ENCODE data around the gene ONECUT2.

ONECUT2 gene

DNA sequence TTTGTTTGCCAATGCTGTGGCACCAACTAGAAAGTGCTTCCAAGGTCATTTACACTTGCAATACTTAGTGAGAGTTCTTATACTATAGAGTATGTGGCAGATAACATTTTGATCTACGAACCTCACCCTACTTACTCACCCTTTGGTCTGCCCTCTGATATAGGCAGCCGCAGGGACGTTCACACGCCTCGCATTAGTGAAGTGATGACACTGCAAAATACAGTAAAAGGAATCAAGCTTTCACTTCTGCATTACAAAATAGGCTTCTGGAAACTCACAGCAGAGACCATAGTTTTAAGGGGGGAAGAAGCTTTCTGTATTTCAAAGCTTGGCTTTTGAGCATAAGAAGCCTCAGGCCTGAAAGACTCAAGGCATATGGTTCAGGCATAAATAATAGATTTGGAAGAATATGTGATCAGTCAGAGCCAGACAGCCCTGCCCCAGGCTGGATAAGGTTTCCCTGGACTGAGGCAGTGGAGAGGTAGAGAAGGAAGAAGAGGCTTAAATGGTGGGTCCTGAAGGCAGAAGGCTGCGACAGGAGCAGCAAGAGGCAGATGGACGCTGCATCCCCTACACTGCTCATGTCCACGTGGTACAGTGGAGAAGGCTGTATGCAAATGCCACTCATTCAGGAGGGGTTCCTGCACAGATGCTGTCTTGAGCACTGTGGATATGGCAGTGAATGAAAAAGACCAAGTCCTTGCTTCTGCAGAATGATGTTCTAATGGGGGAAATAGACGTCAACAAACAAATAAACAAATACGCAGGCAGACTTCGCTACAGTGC, 88.2 kb downstream of the ONECUT2 start:
- WGBS, 2 experiments = 92 to 94% methylated on average over 11 of the region's 11 CpGs

DNA sequence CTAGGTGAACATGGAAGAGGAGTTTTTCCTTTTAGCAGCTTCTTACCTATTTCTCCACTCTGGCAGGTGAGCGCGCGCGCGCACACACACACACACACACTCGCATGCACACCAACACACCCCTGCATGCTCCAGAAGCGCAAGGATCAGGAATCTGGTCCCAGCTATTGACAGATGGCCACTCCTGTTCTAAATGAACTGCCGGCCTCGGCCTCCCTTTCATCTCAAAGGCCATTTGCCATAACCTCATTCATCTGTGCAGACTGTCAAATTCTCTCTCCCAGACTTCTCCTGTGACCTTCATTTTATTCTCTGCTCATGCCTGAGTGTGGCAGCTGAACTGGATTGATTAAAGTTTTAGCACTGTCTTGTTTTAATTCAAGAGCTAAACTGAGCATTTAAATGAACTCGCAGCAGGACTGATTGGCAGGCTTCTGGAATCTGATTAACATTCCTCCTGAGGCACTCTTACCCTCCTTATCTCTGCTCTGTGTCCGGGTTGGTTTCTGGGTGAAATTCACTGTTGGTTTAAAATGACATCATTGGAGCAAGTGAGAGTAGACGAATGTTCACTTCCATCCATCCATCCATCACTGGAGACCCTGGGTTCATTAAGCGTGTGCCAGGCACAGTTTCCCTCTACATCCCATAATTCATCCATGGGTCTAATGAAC, 92.5 kb downstream of the ONECUT2 start:
- Histone ChIP-seq H3K4me1 (ENCODE audit: control insufficient read depth, insufficient read depth, low read length) (peaks cover 16% of the 10 kb centered on the region), H3K9me3 (ENCODE audit: control insufficient read depth, low read length) (no peaks in the 10 kb centered on the region), H3K27ac (ENCODE audit: insufficient read depth, low read depth, low read length, poor library complexity, severe bottlenecking) (no peak overlapping the region), H3K27me3 (ENCODE audit: control insufficient read depth, insufficient read depth, low read length, poor library complexity, severe bottlenecking) (no peaks in the 10 kb centered on the region), H3K36me3 (ENCODE audit: control insufficient read depth, insufficient read depth, low read length) (no peaks in the 10 kb centered on the region), H3K4me3 (ENCODE audit: insufficient read depth, low read depth, low read length) (no peak overlapping the region)
- 76 to 78% methylated on average over 13 of the region's 13 CpGs for WGBS, 2 experiments

More for the DNA sequence above, 88.2 kb downstream of the ONECUT2 start:
- Histone ChIP-seq H3K9me3 (ENCODE audit: control insufficient read depth, low read length) (no peaks in the 10 kb centered on the region), H3K4me1 (ENCODE audit: control insufficient read depth, insufficient read depth, low read length) (peaks cover 7% of the 10 kb centered on the region), H3K27ac (ENCODE audit: insufficient read depth, low read depth, low read length, poor library complexity, severe bottlenecking) (no peak overlapping the region), H3K36me3 (ENCODE audit: control insufficient read depth, insufficient read depth, low read length) (no peaks in the 10 kb centered on the region), H3K27me3 (ENCODE audit: control insufficient read depth, insufficient read depth, low read length, poor library complexity, severe bottlenecking) (no peaks in the 10 kb centered on the region), H3K4me3 (ENCODE audit: insufficient read depth, low read depth, low read length) (no peak overlapping the region)

DNA sequence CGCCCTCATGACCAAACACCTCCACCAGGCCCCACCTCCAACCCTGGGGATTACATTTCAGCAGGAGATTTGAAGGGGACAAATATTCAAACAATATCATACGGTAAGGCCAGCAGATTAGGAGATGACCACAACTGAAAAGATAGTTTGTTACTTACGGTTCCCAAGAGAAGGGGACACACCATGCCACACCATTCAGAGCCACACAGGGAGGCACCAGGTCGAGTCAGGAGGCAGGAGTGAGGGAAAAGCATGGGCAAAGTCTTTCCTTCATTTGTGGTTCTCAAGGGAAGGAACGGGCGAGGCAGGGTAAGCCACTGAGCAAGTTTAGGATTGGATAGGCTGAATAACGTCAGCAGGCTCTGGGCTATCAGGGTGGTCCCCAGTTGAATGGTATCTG, 94.0 kb downstream of the ONECUT2 start:
- no peak overlapping the region for H3K4me3 ChIP-seq (ENCODE audit: insufficient read depth, low read depth, low read length)
- H3K27me3 ChIP-seq (ENCODE audit: control insufficient read depth, insufficient read depth, low read length, poor library complexity, severe bottlenecking) = no peaks in the 10 kb centered on the region
- H3K4me1 ChIP-seq (ENCODE audit: control insufficient read depth, insufficient read depth, low read length) = peaks cover 28% of the 10 kb centered on the region
- H3K9me3 ChIP-seq (ENCODE audit: control insufficient read depth, low read length) = no peaks in the 10 kb centered on the region
- 89 to 92% methylated on average over 7 of the region's 7 CpGs for WGBS, 2 experiments
- no peak overlapping the region for H3K27ac ChIP-seq (ENCODE audit: insufficient read depth, low read depth, low read length, poor library complexity, severe bottlenecking)
- no peaks in the 10 kb centered on the region for H3K36me3 ChIP-seq (ENCODE audit: control insufficient read depth, insufficient read depth, low read length)

DNA sequence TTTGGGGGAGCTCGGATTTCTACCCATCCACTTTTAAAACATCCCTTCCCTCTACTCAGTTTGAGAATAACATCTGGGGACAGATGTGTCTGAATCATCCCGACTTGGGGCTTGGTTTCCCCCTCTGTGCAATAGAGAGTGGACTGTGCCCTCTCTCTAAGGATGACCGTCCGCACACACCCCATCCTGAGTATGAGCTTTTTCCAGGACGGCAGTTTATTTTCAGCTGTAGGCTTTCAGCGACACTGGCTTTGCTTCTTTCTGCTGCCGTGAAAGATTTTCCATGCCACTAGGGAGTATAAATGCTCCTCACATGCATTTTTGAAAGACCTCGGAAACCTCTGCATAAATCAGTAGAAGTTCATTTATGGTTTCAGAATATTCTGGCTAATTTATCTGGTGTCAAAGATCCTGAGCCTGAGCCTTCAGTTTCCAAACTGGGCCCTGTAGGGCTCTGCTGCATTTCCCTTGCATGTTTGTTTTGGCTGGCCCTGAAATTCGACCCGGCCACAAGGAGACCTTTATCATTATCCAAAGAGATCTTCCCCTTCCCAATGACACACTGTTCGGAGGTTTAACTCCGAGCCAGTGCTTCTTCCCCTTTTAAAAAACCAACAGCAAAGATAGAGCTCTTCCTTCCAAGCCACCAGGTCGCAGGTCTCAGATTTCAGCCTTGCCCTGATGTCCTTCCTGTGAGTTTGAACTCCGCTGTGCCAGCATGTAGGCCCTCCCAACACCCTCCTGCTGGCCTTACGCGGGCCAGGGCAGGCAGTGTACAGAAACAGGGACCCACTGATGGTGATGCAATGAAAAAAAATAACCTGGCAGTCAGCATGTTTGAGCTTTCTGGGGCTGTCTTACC, 98.1 kb downstream of the ONECUT2 start:
- WGBS, 2 experiments = 42 to 46% methylated on average over 16 of the region's 16 CpGs
- Histone ChIP-seq H3K27me3 (ENCODE audit: control insufficient read depth, insufficient read depth, low read length, poor library complexity, severe bottlenecking) (no peaks in the 10 kb centered on the region), H3K36me3 (ENCODE audit: control insufficient read depth, insufficient read depth, low read length) (no peaks in the 10 kb centered on the region), H3K9me3 (ENCODE audit: control insufficient read depth, low read length) (no peaks in the 10 kb centered on the region), H3K27ac (ENCODE audit: insufficient read depth, low read depth, low read length, poor library complexity, severe bottlenecking) (peak overlapping the region; percentile 74), H3K4me3 (ENCODE audit: insufficient read depth, low read depth, low read length) (no peak overlapping the region), H3K4me1 (ENCODE audit: control insufficient read depth, insufficient read depth, low read length) (peaks cover 30% of the 10 kb centered on the region)

DNA sequence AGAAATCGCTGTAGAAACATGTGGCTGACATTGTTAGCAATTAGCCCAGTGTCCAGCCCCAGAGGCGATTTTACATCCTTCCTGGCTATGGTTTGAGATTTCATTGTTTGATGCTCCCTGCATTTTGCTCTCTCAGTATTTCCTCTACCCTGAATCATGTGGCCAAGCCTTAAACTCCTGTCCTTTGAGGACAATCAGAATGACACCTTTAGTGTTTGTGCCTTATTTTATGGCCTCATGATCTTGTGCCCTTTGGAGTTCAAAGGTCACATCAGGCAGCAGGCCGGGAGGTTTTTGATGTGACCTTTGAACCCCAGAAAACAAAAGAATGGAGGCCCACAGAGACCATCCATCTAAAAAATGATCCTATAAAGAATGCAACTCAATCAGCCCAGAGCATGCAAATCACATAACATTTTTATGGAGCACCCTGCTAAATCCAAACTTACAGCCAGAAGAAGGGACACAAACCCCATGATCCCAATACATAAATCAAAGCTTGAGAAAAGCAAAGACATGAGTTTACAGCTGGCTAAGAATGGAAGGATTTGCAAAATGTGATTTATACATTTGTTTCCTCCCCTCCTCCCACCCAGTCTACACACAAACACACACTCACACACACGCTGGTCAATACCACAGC, 98.8 kb downstream of the ONECUT2 start:
- no peaks in the 10 kb centered on the region for H3K36me3 ChIP-seq (ENCODE audit: control insufficient read depth, insufficient read depth, low read length)
- H3K9me3 ChIP-seq (ENCODE audit: control insufficient read depth, low read length) = no peaks in the 10 kb centered on the region
- peak overlapping the region; percentile 74 for H3K27ac ChIP-seq (ENCODE audit: insufficient read depth, low read depth, low read length, poor library complexity, severe bottlenecking)
- H3K4me1 ChIP-seq (ENCODE audit: control insufficient read depth, insufficient read depth, low read length) = peaks cover 30% of the 10 kb centered on the region
- WGBS, 2 experiments = 74 to 82% methylated on average over 4 of the region's 4 CpGs
- no peaks in the 10 kb centered on the region for H3K27me3 ChIP-seq (ENCODE audit: control insufficient read depth, insufficient read depth, low read length, poor library complexity, severe bottlenecking)
- H3K4me3 ChIP-seq (ENCODE audit: insufficient read depth, low read depth, low read length) = no peak overlapping the region

DNA sequence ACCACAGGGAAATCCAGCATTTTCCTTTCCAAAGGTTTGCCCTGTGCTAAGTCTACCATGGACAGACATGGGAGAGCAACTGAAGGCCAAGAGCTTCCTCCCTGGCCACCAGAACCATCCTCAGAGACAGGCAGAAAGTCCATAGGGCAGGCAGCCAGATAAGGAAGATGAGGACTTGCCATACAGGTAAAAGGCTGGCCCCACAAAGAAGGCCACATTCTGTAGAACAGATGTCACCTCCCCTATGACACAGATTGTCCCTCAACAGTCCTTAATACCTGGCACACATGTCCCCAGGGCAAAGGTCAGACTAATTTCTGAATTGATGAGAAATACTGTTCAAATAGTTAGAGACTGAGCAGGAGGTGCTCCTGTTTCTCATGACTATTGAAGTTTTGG, 99.3 kb downstream of the ONECUT2 start:
- Histone ChIP-seq H3K9me3 (ENCODE audit: control insufficient read depth, low read length) (no peaks in the 10 kb centered on the region), H3K27me3 (ENCODE audit: control insufficient read depth, insufficient read depth, low read length, poor library complexity, severe bottlenecking) (no peaks in the 10 kb centered on the region), H3K4me1 (ENCODE audit: control insufficient read depth, insufficient read depth, low read length) (peaks cover 30% of the 10 kb centered on the region), H3K36me3 (ENCODE audit: control insufficient read depth, insufficient read depth, low read length) (no peaks in the 10 kb centered on the region), H3K27ac (ENCODE audit: insufficient read depth, low read depth, low read length, poor library complexity, severe bottlenecking) (peak overlapping the region; percentile 47), H3K4me3 (ENCODE audit: insufficient read depth, low read depth, low read length) (no peak overlapping the region)

DNA sequence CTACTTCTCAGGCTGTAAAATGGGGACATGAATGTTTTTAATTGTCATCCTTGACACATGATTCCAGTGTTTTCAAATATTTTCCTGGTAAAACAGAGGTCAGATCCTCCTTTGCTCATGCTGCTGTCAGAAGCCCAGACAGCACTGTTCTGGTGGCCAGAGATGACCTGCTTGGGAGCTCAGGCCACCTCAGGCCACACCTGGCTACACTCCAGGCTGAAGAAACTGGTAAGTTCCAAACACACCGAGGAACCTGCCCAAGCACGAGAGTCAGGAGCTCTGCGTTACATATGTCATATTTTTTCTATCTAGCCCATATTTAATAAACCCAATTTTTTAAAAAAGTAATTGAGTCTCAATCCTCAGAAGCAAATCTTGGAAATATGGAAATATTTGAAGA, 103.4 kb downstream of the ONECUT2 start:
- H3K9me3 ChIP-seq (ENCODE audit: control insufficient read depth, low read length) = no peaks in the 10 kb centered on the region
- no peak overlapping the region for H3K27ac ChIP-seq (ENCODE audit: insufficient read depth, low read depth, low read length, poor library complexity, severe bottlenecking)
- no peak overlapping the region for H3K4me3 ChIP-seq (ENCODE audit: insufficient read depth, low read depth, low read length)
- H3K27me3 ChIP-seq (ENCODE audit: control insufficient read depth, insufficient read depth, low read length, poor library complexity, severe bottlenecking) = no peaks in the 10 kb centered on the region
- no peaks in the 10 kb centered on the region for H3K36me3 ChIP-seq (ENCODE audit: control insufficient read depth, insufficient read depth, low read length)
- H3K4me1 ChIP-seq (ENCODE audit: control insufficient read depth, insufficient read depth, low read length) = peaks cover 14% of the 10 kb centered on the region
- 94 to 99% methylated on average over 3 of the region's 3 CpGs for WGBS, 2 experiments

DNA sequence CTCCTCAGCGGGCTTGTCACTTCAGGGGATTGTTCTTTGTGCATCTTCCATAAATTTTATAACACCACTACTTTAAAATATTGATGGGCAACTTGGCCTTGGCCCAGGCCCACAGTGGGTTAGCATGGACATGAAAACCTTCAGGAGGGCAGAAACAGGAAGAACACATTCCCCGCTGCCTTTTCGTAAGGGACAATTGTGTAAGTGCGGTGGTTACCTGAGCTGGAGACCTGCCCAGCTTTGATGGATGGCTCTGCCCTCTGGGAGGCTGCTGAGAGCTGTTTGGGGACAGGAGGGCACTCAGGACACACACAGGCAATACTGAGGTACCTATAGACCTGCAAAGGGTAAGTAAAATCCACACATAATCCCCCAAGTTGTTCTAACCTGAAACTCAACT, 104.5 kb downstream of the ONECUT2 start:
- Histone ChIP-seq H3K36me3 (ENCODE audit: control insufficient read depth, insufficient read depth, low read length) (no peaks in the 10 kb centered on the region), H3K27ac (ENCODE audit: insufficient read depth, low read depth, low read length, poor library complexity, severe bottlenecking) (no peak overlapping the region), H3K4me1 (ENCODE audit: control insufficient read depth, insufficient read depth, low read length) (peaks cover 4% of the 10 kb centered on the region), H3K4me3 (ENCODE audit: insufficient read depth, low read depth, low read length) (no peak overlapping the region), H3K9me3 (ENCODE audit: control insufficient read depth, low read length) (no peaks in the 10 kb centered on the region), H3K27me3 (ENCODE audit: control insufficient read depth, insufficient read depth, low read length, poor library complexity, severe bottlenecking) (no peaks in the 10 kb centered on the region)
- WGBS, 2 experiments = 95% methylated on average over 4 of the region's 4 CpGs

Measured in ectodermal cell (in vitro differentiated cells).